Measurements from ENCODE around the gene SLC30A4.

- TF ChIP-seq EZH2phosphoT487 (IDR thresholded peaks at IDR 0.05; ENCODE audit: insufficient read depth, low read depth) = no peak
- TF ChIP-seq EZH2 (IDR thresholded peaks at IDR 0.05; ENCODE audit: insufficient read depth, poor library complexity, severe bottlenecking) = no peak
Observed at GRCh38 chr15:45439521-45440260, 82.9 kb downstream of the SLC30A4 start.
